ENCODE results near the gene CAPNS1.

Gene CAPNS1
- long read RNA-seq, partial matches to known transcripts: 2 of 3 reads
- long read RNA-seq, other reads (novel, unspliced or antisense): 1 of 3 reads

DNA sequence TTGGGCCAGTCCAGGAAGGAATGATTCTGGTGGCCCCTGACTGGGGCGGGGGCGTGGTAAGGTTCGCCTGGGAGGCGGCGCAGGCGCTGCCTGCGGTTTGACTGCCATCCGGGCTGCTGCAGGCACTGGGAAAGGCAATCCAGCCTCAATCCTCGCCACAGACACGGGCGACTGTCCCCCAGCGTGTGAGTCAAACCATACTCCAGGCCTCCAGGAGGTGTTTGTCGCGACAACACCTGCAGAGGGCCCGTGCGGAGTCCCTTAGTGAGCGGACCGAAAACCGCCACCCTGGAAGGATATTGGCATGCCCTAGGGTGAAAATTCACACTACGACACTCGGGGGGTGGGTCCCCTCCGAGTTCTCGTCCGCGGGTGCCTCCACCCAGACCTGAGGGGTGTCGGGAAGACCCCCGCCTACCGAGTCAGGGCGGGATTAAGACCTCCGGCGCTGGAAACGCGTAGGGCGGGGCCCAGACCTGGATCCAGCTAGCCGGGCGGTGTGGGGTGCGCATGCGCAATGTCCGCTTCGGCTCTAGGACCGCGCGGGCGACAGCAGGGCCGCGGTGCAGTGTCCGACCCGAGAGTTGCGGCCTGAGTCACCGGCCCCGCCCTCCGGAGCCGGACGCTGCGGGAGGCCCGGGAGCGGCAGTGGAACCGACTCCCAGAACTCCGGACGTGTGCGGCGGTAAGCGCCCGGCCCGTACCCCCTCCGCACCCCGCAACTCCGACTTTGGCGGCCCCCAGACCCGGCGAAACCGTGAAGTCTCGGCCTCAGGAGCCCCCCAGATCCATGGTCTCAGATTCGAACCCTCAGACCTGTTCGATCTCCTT, at the start of gene CAPNS1:
Gene CAPNS1, plus strand, starts transcription at position 594 of the 831 bp plus-strand sequence. CDS start 946 bp downstream, outside the sequence.
- DNase-seq (ENCODE audit: low read depth in 1 of 2, low spot score in 1 of 2): peak; percentile 92 to 95
- Histone ChIP-seq H3K4me3 (replicated peaks; ENCODE audit: insufficient read depth, low read length) (peak within 1 kb of the TSS; percentile 92), H3K27ac (replicated peaks) (peak within 1 kb of the TSS; percentile 94), H3K27me3 (ENCODE audit: insufficient read depth, poor library complexity, severe bottlenecking) (no peaks in the 10 kb centered on the region)
- TF ChIP-seq POLR2AphosphoS5 (IDR thresholded peaks at IDR 0.05; ENCODE audit: low read depth) (peak; percentile 46), GABPA (IDR thresholded peaks at IDR 0.05; ENCODE audit: low read depth) (peak; percentile 22; the same call in 1 of the 2 replicates), SPI1 (IDR thresholded peaks at IDR 0.05; ENCODE audit: borderline replicate concordance, low read depth) (no peak)
- TF ChIP-seq, protein P1, sequence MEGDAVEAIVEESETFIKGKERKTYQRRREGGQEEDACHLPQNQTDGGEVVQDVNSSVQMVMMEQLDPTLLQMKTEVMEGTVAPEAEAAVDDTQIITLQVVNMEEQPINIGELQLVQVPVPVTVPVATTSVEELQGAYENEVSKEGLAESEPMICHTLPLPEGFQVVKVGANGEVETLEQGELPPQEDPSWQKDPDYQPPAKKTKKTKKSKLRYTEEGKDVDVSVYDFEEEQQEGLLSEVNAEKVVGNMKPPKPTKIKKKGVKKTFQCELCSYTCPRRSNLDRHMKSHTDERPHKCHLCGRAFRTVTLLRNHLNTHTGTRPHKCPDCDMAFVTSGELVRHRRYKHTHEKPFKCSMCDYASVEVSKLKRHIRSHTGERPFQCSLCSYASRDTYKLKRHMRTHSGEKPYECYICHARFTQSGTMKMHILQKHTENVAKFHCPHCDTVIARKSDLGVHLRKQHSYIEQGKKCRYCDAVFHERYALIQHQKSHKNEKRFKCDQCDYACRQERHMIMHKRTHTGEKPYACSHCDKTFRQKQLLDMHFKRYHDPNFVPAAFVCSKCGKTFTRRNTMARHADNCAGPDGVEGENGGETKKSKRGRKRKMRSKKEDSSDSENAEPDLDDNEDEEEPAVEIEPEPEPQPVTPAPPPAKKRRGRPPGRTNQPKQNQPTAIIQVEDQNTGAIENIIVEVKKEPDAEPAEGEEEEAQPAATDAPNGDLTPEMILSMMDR (IDR thresholded peaks at IDR 0.05; ENCODE audit: insufficient read depth, low read length): no peak
- TF ChIP-seq, protein P2, sequence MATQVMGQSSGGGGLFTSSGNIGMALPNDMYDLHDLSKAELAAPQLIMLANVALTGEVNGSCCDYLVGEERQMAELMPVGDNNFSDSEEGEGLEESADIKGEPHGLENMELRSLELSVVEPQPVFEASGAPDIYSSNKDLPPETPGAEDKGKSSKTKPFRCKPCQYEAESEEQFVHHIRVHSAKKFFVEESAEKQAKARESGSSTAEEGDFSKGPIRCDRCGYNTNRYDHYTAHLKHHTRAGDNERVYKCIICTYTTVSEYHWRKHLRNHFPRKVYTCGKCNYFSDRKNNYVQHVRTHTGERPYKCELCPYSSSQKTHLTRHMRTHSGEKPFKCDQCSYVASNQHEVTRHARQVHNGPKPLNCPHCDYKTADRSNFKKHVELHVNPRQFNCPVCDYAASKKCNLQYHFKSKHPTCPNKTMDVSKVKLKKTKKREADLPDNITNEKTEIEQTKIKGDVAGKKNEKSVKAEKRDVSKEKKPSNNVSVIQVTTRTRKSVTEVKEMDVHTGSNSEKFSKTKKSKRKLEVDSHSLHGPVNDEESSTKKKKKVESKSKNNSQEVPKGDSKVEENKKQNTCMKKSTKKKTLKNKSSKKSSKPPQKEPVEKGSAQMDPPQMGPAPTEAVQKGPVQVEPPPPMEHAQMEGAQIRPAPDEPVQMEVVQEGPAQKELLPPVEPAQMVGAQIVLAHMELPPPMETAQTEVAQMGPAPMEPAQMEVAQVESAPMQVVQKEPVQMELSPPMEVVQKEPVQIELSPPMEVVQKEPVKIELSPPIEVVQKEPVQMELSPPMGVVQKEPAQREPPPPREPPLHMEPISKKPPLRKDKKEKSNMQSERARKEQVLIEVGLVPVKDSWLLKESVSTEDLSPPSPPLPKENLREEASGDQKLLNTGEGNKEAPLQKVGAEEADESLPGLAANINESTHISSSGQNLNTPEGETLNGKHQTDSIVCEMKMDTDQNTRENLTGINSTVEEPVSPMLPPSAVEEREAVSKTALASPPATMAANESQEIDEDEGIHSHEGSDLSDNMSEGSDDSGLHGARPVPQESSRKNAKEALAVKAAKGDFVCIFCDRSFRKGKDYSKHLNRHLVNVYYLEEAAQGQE (IDR thresholded peaks at IDR 0.05; ENCODE audit: insufficient replicate concordance, low read depth): no peak

DNA sequence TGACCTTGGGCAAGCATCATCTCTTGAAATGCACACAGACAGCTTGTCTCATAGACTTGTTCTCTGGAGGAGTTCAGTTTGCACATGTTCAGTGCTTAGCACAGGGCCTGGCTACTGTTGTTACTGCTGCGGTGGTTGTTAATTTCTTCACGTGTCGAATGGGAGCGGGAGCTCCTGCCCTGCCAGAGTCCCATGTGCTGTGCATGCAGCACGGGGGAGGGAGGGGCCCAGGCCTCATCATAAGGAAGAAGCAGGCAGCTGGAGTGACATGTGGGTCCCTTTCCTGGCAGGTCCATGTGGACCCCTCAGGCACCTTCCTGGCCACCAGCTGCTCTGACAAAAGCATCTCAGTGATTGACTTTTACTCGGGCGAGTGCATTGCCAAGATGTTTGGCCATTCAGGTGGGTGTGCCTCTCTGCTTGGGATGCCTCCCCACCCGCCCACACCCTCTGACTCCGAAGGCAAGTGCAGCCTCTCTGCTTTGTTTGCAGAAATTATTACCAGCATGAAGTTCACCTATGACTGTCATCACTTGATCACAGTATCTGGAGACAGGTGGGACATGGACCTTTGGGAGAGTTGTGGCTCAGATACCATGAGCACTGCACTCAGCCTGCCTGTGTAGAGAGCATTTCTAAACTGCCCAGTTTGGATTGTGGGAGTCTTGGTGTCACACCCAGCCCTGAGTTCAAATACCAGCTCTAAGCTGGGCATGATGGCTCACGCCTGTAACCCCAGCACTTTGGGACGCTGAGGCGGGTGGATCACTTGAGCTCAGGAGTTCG, 48.8 kb upstream of the CAPNS1 start:
- H3K27me3 ChIP-seq (ENCODE audit: insufficient read depth, poor library complexity, severe bottlenecking): no peaks in the 10 kb centered on the region

DNA sequence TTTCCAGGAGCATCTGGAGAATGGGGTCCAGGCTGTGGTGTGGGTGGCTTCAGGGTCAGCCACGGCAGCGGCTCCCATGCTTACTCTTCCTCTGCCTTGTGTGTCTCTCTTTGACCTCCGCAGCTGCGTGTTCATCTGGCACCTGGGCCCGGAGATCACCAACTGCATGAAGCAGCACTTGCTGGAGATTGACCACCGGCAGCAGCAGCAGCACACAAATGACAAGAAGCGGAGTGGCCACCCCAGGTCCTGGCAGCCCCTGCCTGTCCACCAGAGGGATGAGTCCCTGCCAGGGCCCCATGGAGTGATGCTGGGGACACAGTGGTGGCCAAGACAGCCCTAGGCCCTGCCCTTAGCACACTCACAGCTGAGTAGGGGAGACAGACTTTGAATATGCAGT, 47.3 kb upstream of the CAPNS1 start:
- TF ChIP-seq, protein P2 (IDR thresholded peaks at IDR 0.05; ENCODE audit: insufficient replicate concordance, low read depth): no peak
- TF ChIP-seq, protein P1 (IDR thresholded peaks at IDR 0.05; ENCODE audit: insufficient read depth, low read length): no peak
- TF ChIP-seq SPI1 (IDR thresholded peaks at IDR 0.05; ENCODE audit: borderline replicate concordance, low read depth): no peak
- TF ChIP-seq POLR2AphosphoS5 (IDR thresholded peaks at IDR 0.05; ENCODE audit: low read depth): no peak
- Histone ChIP-seq H3K27me3 (ENCODE audit: insufficient read depth, poor library complexity, severe bottlenecking) (no peaks in the 10 kb centered on the region), H3K4me3 (replicated peaks; ENCODE audit: insufficient read depth, low read length) (no peak overlapping the region), H3K27ac (replicated peaks) (no peak overlapping the region)
- no peak for DNase-seq (ENCODE audit: low read depth in 1 of 2, low spot score in 1 of 2)

More for the DNA sequence above, 48.8 kb upstream of the CAPNS1 start:
- Histone ChIP-seq H3K27ac (replicated peaks) (no peak overlapping the region), H3K4me3 (replicated peaks; ENCODE audit: insufficient read depth, low read length) (no peak overlapping the region)
- DNase-seq (ENCODE audit: low read depth in 1 of 2, low spot score in 1 of 2): no peak
- TF ChIP-seq, protein P2 (IDR thresholded peaks at IDR 0.05; ENCODE audit: insufficient replicate concordance, low read depth): no peak
- no peak for TF ChIP-seq SPI1 (IDR thresholded peaks at IDR 0.05; ENCODE audit: borderline replicate concordance, low read depth)
- TF ChIP-seq, protein P1 (IDR thresholded peaks at IDR 0.05; ENCODE audit: insufficient read depth, low read length): no peak
- TF ChIP-seq GABPA (IDR thresholded peaks at IDR 0.05; ENCODE audit: low read depth): no peak
- TF ChIP-seq POLR2AphosphoS5 (IDR thresholded peaks at IDR 0.05; ENCODE audit: low read depth): no peak

All from HL-60 (cell line).